ENCODE measurements around the gene PPP2R2D.
"Not testable (repeated sequence)": the region's sequence is repeated elsewhere in the genome, so short reads cannot be mapped to it uniquely, and the experiment has no call there.

Gene PPP2R2D

GRCh38 chr10:131977323-131978096, 76.7 kb downstream of the PPP2R2D start:
- DNase-seq = no peak

GRCh38 chr10:131978366-131978765, 77.6 kb downstream of the PPP2R2D start:
- DNase-seq = no peak

- no peak for DNase-seq
These were observed 78.0 kb downstream of the PPP2R2D start for GRCh38 chr10:131978851-131979250.

- DNase-seq = no peak
These were observed 78.5 kb downstream of the PPP2R2D start for GRCh38 chr10:131979336-131979735.

- DNase-seq = no peak
These were observed 79.0 kb downstream of the PPP2R2D start for GRCh38 chr10:131979821-131980270.

- no peak for DNase-seq
These were observed 79.5 kb downstream of the PPP2R2D start for GRCh38 chr10:131980321-131980720.

- DNase-seq = no peak
These were observed 80.1 kb downstream of the PPP2R2D start for GRCh38 chr10:131980761-131981428.

GRCh38 chr10:131981429-131982184, 80.8 kb downstream of the PPP2R2D start, which contains the start of gene BNIP3:
BNIP3 (minus strand) TSS chr10:131981923; CDS start chr10:131981806, 117 bp downstream.
- peak; percentile 96 for DNase-seq

- DNase-seq = no peak
These were observed 81.5 kb downstream of the PPP2R2D start for GRCh38 chr10:131982185-131982756.

- DNase-seq = no peak
These were observed 82.0 kb downstream of the PPP2R2D start for GRCh38 chr10:131982796-131983195.

- DNase-seq = peak; percentile 87
These were observed 83.0 kb downstream of the PPP2R2D start for GRCh38 chr10:131983780-131984179.

- not testable (repeated sequence) for DNase-seq
These were observed 86.0 kb downstream of the PPP2R2D start for GRCh38 chr10:131986851-131987250.

- not testable (repeated sequence) for DNase-seq
These were observed 86.5 kb downstream of the PPP2R2D start for GRCh38 chr10:131987301-131987700.

GRCh38 chr10:131987786-131988185, 87.0 kb downstream of the PPP2R2D start:
- not testable (repeated sequence) for DNase-seq

- DNase-seq = no peak
These were observed 90.9 kb downstream of the PPP2R2D start for GRCh38 chr10:131991726-131992125.

GRCh38 chr10:131993275-131993674, 92.5 kb downstream of the PPP2R2D start:
- no peak for DNase-seq

GRCh38 chr10:131994435-131994834, 93.6 kb downstream of the PPP2R2D start:
- DNase-seq = no peak

- DNase-seq = no peak
These were observed 95.9 kb downstream of the PPP2R2D start for GRCh38 chr10:131996466-131997365.

- DNase-seq = peak; percentile 41
These were observed 96.7 kb downstream of the PPP2R2D start for GRCh38 chr10:131997366-131998049.

- DNase-seq = no peak
These were observed 97.4 kb downstream of the PPP2R2D start for GRCh38 chr10:131998050-131998844.

Data from fibroblast of skin of abdomen (primary cell).